ENCODE measurements around the gene CAMTA1.

The CAMTA1 gene

DNA sequence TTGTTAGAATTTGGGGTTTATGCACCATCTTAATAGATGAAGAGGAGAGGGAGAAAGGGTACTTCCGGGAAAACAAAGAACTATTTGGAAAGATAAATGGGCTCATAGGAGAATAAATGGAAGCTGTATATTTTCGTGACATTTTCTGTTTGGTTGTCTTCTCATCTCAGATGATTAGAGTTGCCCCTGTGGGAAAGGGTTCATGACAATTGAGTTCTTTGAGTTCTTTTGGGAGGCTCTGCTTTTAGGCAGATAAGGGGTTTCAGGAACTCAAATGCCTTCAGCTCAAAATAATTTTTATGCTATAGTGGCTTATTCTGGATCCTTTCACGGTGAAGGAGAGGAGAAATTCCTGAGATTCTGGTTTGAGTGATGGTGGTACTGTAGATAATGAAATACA, 63.6 kb downstream of the CAMTA1 start:
- DNase-seq (ENCODE audit: low read depth) = no peak

DNA sequence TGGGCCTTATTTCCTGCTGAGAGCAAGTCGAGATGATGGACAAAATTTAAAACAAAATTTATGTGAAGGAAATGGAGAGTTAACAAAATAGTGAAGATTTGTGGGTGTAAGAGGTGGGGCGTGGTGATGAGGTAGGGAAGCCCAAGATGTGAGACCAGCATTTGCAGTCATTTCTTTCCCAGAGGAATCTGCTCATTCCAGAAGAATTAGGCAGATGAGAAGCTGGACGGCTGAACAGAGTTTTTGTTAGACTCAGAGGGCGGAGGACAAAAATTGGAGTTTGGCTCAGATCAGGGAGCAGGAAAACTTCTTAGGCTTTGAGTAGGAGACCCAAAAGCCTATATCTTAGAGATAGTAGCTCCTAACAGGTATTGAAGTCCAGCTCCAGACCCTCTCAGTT, 65.3 kb downstream of the CAMTA1 start:
- no peak for DNase-seq (ENCODE audit: low read depth)

DNA sequence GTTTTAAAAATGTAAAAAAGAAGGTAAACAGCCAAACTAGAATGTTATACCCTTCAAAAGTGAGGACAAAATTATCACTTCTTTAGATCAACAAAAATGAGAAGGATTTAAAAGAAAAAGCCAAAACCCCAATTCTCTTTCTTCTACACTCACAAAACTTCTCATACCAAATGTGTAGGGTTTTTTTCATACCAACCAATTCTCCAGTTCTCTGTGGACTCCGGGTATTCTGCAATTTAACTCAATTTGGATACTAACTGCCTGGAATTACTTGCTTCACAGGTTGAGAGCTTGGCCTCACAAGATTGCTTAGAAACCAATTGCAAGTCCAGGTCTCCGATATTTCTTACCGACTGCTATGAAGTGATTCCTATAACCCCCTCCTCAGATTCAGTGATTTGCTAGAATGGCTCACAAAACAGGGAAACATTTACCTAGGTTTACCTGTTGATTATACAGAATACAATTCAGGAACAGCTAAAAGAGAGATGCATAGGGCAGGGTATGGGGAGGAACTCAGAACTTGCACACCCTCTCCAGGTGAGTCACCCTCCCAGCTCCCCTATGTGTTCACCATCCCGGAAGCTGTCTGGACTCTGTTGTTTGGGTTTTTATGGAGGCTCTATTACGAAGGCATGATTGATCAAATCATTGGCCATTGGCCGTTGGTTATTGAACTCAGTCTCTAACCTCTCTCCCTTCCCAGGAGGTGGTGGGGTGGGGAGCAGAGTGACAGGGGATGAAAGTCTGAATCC, 67.1 kb downstream of the CAMTA1 start:
- DNase-seq (ENCODE audit: low read depth) = no peak

DNA sequence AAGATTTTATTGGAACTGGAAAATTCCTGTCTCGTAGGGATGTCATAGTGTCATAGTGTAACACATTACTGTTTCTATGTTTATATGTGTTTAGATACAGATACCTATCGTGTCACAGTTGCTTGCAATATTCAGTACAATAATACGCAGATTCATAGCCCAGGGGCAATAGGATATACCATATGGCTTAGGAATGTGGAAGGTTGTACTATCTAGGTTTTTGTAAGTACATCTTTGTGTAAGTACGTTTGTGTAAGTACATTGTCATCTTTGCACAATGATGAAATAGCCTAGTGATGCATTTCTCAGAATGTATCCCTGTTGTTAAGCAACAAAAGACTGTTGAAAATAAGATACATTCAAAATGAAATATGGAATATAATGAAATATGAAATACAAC, 68.9 kb downstream of the CAMTA1 start:
- peak; percentile 67 for DNase-seq (ENCODE audit: low read depth)

DNA sequence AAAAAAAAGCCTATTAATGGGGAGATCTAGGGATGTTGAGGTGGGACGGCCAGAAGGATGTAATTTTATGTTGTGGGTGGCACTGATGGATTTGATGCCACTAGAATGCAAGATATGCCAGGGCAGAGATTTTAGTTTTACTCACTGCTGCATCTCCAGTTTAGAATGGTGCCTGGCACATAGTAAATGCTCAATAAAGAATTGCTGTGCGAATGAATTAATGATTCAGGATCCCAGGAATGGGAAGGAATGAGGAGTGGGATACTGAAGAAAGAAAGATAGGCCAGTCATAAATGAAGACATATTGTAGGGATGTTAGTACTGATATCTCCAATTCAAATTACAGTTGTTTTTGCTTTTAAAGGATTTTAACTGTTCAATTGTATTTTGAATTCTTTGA, 72.6 kb downstream of the CAMTA1 start:
- no peak for DNase-seq (ENCODE audit: low read depth)

DNA sequence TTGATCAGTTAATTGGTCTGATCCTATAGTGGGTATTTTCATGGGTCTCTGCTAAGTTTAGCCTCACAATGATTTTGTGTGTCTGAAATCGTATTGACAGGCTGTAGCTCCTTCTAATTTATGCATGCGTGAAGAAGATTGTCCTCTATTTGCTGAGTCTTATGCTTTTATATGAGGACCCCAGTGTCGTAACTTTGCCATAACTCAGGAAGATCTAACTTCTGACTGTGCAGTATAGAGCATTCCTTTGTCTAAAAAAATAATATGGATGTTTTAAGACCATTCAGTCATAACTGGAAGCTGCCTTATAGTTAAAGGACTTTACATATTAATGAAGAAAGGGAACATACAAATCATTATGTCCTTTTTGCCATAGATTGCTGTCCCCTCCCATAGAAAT, 73.3 kb downstream of the CAMTA1 start:
- DNase-seq (ENCODE audit: low read depth) = peak; percentile 8

DNA sequence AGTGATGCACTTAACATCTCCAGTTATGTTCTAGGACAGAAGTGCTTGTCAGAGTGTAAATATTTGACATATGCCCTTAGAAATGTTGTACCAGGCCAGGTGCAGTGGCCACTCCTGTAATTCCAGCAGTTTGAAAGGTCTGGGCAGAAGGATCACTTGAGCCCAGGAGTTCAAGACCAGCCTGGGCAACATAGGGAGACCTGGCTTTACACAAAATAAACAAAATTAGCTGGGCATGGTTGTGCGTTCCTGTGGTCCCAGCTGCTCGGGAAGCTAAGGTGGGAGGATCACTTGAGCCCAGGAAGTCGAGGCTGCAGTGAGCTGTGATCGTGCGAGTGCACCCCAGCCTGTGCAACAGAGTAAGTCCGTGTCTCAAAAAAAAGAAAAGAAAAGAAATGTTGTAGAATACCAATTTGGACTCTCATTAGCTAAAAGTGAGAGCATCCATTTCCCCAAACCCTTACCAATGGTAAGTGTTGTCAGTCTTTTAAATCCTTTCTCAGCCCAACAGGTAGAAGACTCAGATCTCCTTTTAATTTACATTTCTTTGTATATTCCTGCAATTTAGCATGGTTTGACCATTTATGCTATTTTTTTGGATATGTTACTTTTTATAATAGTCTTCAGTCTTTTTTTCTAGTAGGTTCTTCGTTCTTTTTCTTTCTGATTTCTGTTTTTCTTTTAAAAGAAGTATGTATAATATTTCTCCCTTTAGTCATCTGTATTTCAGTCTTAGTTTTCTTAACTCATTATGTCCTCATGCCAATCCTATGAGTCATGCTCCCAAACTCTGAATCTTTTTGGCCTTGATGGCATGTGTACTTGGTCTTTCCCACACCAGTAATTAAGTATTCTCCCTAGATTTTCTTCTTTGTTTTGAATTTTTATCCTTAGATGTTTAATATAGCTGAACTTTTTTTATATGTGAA, 74.4 kb downstream of the CAMTA1 start:
- DNase-seq (ENCODE audit: low read depth) = peak; percentile 95

DNA sequence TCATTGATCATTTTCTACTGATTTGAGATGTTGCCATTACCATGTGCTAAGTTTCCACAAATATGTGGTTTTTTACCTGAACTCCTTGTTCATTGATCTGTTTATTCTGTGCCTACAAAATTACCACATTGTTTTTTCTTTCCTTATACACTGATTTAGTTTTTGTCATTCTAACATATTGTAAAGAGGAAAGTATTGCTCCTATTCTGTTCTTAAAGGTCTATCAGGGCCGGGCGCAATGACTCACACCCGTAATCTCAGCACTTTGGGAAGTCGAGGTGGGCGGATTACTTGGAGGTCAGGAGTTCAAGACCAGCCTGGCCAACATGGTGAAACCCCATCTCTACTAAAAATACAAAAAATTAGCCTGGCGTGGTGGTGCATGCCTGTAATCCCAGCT, 75.1 kb downstream of the CAMTA1 start:
- peak; percentile 67 for DNase-seq (ENCODE audit: low read depth)

DNA sequence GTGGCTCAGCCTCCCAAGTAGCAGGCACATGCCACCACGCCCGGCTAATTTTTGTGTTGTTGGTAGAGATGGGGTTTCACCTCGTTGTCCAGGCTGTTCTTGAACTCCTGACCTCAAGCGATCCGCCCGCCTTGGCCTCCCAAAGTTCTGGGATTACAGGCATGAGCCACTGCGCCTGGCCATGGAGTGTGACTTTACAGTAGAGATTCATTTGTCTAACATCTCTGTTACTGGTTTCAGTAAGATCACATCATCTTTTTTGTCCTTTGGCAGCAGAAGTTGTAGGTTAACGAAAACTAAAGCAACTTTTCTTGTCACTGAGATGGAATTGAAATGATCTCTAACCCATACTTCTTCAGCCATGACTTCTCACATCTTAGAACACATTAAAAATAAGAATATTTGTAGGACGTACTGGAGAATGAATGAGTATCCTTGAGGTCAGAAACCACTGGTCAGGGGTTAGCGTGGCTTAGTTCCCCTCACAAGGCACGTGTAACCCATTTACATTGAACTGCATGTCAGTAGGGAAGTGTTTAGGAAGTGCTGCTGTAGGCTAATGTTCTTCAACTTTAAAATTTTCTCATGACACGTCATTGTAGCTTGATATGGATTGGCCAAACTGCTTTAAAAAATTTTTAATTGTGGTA, 75.9 kb downstream of the CAMTA1 start:
- no peak for DNase-seq (ENCODE audit: low read depth)

DNA sequence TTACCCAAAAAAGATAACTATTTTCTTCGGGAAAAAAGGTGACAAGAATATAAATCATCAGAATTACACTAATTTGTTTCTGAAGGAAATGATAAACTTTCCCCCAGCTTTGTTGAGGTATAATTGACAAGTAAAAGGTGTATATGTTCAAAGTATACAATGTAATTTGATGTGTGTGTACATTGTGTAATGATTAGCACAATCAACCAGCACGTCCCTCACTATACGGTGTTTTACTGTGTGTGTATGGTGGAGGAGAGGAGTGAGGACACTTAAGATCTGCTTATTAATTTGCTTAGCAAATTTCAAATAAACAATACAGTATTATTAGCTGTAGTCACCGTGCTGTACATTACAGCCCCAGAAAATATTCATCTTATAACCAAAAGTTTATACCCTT, 77.7 kb downstream of the CAMTA1 start:
- no peak for DNase-seq (ENCODE audit: low read depth)

DNA sequence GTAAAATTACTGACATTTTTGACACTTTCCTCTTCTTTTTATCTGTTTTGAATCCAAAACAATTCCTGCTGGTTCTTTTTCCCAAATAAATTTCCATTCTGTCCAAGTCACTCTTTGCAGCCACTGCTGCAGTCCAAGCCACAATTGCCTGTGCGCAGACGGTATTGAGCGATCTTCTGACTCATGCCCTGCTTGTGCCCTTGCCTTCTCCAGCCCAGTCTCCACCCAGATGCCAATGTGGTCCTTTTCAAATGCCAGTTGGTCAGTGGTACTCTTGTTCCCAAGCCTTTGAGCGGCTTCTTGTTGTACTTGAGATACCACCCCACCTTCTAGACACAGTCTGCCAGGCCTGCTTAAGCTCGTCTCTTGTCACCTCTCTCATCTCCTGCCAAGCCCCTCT, 78.9 kb downstream of the CAMTA1 start:
- no peak for DNase-seq (ENCODE audit: low read depth)

DNA sequence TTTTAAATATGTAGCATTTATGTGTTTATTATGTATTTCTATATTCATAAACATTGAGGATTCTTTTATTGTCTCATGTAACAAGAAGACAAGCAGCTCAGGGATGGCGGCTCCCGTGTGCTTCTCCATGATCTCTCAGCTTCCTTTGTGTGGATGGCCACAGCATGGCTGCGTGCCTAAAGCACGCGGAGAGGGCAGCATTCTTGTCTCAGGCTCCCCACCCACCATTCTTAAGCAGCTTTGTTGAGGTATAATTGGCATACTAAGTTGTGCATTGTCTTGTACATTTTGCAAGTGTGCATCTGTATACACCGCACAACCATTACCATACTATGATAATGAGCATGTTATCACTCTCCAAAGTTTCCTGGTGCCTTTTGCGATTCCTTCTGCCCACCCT, 81.6 kb downstream of the CAMTA1 start:
- DNase-seq (ENCODE audit: low read depth) = no peak

DNA sequence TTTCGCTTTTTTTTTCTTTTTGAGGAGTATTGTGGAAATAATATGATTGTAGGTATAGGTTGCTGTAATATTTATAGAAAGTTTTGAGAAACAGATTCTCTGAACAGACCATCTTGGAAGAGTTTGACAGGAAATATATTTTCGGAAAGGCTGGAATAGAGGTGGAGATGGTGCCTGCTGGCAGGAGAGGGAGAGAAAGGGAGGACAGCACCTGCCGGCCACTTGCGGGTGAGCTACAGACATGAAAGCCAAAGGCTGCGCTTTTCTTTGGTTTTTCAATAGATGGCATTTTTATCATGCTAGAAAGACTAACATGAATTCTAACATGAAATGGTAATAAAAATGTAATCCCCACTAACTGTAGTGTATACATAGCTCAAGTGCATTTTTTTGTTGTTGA, 82.1 kb downstream of the CAMTA1 start:
- no peak for DNase-seq (ENCODE audit: low read depth)

DNA sequence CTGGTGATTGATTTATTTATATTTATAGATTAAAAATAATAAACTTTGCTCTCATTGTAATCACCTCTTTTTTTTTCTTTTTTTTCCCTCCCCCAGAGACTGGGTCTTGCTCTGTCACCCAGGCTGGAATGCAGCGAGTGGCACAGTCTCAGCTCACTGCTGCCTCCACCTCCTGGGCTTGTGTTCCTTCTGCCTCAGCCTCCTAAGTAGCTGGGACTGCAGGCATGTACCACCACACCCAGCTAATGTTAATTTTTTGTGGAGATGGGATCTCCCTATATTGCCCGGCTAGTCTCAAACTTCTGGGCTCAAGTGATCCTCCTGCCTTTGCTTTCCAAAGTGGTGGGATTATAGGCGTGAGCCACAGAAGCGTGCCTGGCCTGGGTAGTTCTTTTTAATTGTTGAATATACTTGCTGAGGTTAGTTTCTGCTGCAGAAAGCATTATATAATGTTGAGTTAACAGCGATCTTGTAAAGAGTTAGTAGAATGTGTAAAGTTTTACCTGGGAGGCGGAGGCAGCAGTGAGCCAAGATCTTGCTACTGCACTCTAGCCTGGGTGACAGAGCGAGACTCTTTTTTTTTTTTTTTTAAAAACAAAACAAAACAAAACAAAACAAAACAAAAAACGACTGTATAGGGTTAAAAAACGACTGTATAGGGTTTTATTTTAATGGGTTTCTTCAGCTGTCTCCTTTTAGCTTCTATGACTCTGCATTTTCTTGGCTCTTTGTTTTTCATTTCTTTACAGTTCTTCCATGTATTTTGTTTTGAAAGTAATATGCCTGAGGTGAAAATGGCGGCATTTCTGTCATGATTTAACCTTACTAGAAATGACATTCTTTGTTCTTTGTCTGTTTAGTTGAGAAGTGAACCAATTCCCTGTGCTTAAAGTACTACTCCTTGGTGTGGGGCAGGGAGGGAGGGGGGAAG, 82.7 kb downstream of the CAMTA1 start:
- DNase-seq (ENCODE audit: low read depth) = no peak

DNA sequence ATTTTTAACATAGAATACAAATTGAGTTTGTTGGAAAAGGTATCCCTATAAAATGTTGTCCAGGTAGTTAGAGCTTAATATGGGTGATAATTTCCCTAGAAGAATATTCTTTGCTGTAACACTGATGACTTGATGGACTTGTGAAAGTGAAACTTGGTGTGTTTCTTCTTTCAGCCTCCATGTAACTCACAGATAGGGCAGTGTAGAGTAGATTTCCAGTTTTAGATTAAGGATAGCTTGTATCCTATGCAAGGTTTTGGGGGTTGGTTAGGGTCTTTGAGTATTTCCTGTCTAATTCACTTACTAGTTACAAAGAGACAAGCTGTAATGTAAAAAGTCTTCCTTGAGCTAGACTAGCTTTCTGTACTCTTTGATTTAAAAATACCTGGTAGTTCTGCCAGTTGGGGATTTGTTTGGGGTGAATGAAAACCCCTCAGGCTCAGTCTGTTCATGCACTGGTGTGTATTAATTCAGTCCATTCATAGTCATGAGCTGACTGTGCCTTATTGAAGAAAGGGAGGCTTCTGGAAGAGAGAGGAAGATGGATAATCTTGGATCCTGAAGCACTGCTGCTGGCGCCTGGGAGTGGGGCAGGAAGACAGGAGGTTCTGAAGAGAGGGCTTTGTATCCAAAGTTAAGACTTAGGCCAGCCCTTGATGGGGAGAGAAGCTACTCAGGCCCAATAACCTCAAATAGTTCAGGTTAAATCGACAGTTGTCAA, 83.6 kb downstream of the CAMTA1 start:
- no peak for DNase-seq (ENCODE audit: low read depth)

DNA sequence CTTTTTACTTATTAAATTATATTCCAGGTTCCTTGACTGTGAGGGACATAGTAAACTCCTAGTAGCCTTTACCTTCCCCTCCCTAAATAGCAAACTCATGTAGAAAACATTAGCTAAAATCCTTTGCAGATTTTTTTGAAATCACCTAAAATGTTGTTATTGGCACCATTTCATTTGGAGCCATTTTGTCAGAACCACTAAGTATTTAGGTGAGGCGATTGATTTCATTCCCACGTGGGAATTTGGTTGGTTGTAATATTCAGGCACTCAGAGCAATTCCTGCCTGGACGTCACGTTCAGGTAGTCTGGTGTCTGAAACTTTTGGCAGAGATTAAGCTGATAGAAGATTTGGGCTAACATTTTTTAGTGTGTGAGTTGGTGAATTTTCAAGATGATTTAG, 84.3 kb downstream of the CAMTA1 start:
- DNase-seq (ENCODE audit: low read depth) = no peak

DNA sequence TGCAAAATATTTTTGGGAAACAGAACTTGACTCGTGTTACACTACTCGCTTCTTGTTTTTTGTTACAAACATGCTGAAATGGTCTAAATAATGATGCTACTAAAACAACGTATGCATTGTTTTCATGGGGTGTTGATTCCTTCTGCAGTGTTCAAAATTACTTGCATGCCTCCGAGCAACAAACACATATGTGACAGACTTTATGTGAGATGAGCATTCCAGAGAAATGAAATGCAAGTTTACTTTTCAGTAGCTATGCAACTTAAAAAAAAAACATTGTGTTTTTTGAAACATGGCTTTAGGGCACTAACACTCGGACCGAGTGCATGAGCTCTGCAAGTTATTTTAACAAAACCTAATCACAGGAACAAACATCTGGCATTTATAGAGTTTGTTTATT, 84.8 kb downstream of the CAMTA1 start:
- peak; percentile 30 for DNase-seq (ENCODE audit: low read depth)

DNA sequence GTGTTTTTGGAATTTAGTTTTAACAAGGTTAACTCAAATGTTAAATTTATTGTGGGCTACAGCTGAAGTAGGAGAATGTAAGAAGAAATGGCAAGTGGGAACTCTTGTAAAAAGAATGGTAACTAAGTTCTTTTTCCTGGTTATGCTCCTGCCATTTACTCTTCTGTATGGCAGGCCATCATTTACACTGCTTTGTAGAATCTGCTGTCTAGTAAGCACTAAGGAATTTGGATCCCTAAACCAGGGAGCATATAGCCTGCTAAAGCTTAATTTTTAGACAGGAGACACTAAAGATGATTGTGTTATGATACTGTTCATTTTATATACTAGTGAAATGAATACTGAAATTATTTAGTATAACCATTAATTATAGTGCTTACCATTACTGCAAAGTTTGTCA, 85.3 kb downstream of the CAMTA1 start:
- peak; percentile 51 for DNase-seq (ENCODE audit: low read depth)

DNA sequence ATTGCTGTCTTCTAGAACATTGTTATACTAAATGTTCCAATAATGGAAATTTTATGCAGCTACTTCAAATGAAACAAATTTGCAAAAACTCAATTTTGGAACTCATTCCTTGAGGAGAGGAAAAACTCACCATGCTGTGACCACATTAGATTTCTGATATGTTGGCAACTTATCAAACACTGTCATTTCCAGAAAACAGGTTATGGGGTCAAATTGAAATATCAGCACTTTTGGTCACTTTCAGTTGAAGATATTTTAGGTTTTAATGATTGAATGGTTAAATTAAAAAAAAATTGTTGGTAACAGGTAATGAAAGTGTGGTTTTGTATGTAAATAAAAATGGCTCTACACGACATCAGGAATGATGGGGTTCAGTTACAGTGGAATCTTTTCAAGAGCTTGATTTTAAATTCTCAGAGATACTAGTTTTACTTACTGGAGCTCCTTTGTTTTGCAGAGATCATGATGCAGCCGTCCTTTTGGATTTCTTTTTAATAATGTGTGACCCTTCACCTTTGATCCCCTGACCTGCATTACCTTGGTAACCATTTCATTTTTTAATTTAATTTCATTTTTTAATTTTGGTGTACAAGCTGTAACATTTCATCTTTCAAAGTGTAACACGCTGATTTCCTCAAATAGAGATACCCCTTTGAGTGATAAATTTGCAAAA, 86.2 kb downstream of the CAMTA1 start:
- DNase-seq (ENCODE audit: low read depth) = no peak

DNA sequence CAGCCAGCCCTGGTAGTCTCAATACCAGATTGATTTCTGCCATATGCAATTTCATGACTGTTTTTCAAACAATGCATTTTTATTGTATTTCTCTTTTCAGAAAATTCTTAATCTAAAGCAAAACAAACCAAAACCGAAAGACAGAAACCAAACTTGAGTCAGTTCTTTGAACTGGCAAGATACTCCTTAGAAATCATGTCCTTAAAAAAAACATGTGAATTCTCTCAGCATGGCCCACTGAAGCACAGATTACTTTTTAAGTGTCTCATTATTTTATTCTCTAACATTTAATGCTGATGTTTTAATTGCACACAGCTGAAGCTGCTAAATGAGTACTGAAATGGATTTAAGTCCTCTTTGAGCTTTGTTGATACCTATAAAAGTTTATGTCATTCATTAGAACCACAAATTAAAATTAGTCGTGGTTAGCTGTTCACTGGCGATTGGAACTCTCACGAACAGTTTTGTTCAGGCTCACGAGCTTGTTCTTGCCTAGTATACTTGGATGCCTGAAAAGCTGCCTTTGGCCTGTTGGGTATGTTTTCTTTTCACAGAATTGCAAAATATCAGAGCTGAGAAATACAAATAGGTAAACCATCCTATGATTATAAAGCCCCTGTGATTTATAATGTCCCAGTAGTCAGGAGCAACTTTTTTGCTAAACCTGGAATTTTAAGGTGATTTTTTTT, 87.5 kb downstream of the CAMTA1 start:
- DNase-seq (ENCODE audit: low read depth) = no peak

Data from ELR (cell line).